HL-60 (cell line): ENCODE results near the gene HCLS1.

Source experiments
- DNase-seq, 2 experiments: peaks; one replicate each; pipeline ENCODE4 v3.0.0-alpha.2; 2010 to 2020; ENCODE audit warnings: low read depth in 1 of 2, low spot score in 1 of 2
- H3K27ac ChIP-seq: fragments of 250-450 bp; sonication (Bioruptor Pico); replicated peaks from 2 replicates; pipeline ENCODE4 v1.5.1; 2020; ENCODE audit warnings: mild to moderate bottlenecking, moderate library complexity
- H3K27me3 ChIP-seq: fragments of 250-450 bp; sonication (Bioruptor Pico); 2 replicates; pipeline ENCODE4 v1.5.1; 2021; ENCODE audit warnings: mild to moderate bottlenecking, moderate library complexity; ENCODE audit not compliant: insufficient read depth, poor library complexity, severe bottlenecking
- H3K4me3 ChIP-seq: replicated peaks from 2 replicates; pipeline ENCODE4 v1.5.1; 2011; ENCODE audit warnings: mild to moderate bottlenecking, control low read depth, low read length; ENCODE audit not compliant: insufficient read depth
- GABPA ChIP-seq: IDR thresholded peaks from 2 replicates; pipeline ENCODE4 v1.6.1; 2012; ENCODE audit warnings: low read depth
- POLR2AphosphoS5 ChIP-seq: IDR thresholded peaks from 2 replicates; pipeline ENCODE4 v1.6.1; 2012; ENCODE audit warnings: low read depth
- SPI1 ChIP-seq: IDR thresholded peaks from 2 replicates; pipeline ENCODE4 v1.6.1; 2012; ENCODE audit warnings: low read depth, mild to moderate bottlenecking, borderline replicate concordance
- TF ChIP-seq, protein P1 (sequence below): IDR thresholded peaks from 2 replicates; pipeline ENCODE4 v1.6.1; 2012; ENCODE audit warnings: low read depth; ENCODE audit not compliant: insufficient replicate concordance
- TF ChIP-seq, protein P2 (sequence below): IDR thresholded peaks from one replicate; pipeline ENCODE4 v1.5.1; 2011; ENCODE audit warnings: low read length, control low read depth, inconsistent platforms; ENCODE audit not compliant: insufficient read depth

HCLS1 gene

DNA sequence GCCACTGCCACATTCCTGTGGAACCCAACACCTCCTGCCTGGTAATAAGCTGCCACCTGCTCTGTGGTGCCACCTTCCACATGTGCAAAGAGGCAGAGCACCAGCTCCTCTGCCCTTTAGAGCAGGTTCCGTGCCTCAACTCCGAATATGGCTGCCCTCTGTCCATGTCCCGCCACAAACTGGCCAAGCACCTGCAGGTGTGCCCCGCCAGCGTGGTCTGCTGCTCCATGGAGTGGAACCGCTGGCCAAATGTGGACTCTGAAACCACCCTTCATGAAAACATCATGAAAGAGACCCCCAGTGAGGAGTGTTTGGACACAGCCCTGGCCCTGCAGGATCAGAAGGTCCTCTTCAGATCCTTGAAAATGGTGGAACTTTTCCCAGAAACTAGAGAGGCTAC is 39.2 kb downstream of the HCLS1 start:
- H3K27ac ChIP-seq: no peak overlapping the region
- no peak for DNase-seq
- no peak overlapping the region for H3K4me3 ChIP-seq
- no peaks in the 10 kb centered on the region for H3K27me3 ChIP-seq
- TF ChIP-seq GABPA: no peak
- TF ChIP-seq, protein P1, sequence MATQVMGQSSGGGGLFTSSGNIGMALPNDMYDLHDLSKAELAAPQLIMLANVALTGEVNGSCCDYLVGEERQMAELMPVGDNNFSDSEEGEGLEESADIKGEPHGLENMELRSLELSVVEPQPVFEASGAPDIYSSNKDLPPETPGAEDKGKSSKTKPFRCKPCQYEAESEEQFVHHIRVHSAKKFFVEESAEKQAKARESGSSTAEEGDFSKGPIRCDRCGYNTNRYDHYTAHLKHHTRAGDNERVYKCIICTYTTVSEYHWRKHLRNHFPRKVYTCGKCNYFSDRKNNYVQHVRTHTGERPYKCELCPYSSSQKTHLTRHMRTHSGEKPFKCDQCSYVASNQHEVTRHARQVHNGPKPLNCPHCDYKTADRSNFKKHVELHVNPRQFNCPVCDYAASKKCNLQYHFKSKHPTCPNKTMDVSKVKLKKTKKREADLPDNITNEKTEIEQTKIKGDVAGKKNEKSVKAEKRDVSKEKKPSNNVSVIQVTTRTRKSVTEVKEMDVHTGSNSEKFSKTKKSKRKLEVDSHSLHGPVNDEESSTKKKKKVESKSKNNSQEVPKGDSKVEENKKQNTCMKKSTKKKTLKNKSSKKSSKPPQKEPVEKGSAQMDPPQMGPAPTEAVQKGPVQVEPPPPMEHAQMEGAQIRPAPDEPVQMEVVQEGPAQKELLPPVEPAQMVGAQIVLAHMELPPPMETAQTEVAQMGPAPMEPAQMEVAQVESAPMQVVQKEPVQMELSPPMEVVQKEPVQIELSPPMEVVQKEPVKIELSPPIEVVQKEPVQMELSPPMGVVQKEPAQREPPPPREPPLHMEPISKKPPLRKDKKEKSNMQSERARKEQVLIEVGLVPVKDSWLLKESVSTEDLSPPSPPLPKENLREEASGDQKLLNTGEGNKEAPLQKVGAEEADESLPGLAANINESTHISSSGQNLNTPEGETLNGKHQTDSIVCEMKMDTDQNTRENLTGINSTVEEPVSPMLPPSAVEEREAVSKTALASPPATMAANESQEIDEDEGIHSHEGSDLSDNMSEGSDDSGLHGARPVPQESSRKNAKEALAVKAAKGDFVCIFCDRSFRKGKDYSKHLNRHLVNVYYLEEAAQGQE: no peak
- no peak for TF ChIP-seq POLR2AphosphoS5
- TF ChIP-seq, protein P2, sequence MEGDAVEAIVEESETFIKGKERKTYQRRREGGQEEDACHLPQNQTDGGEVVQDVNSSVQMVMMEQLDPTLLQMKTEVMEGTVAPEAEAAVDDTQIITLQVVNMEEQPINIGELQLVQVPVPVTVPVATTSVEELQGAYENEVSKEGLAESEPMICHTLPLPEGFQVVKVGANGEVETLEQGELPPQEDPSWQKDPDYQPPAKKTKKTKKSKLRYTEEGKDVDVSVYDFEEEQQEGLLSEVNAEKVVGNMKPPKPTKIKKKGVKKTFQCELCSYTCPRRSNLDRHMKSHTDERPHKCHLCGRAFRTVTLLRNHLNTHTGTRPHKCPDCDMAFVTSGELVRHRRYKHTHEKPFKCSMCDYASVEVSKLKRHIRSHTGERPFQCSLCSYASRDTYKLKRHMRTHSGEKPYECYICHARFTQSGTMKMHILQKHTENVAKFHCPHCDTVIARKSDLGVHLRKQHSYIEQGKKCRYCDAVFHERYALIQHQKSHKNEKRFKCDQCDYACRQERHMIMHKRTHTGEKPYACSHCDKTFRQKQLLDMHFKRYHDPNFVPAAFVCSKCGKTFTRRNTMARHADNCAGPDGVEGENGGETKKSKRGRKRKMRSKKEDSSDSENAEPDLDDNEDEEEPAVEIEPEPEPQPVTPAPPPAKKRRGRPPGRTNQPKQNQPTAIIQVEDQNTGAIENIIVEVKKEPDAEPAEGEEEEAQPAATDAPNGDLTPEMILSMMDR: no peak
- no peak for TF ChIP-seq SPI1

DNA sequence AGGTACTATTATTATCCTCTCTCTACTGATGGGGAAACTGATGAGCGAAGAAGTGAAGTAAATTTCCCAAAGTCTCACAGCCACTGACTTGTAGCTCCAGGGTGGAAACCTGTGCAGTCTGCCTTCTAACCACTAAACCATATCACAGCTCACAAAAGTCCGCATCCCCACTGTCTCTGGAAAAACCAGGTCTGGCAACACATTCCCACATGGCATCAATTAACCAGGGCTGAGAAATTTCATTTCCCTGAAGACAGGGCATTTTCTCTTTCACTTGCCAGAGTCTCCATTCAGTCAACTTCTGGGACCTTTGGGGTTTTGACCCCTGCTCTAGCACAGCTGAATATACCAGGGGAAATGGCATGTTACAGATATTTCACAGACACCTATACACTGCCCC is 41.0 kb downstream of the HCLS1 start:
- no peak for DNase-seq
- Histone ChIP-seq H3K4me3 (no peak overlapping the region), H3K27ac (no peak overlapping the region), H3K27me3 (no peaks in the 10 kb centered on the region)
- TF ChIP-seq SPI1 (no peak), GABPA (no peak), POLR2AphosphoS5 (no peak)
- TF ChIP-seq, protein P2: no peak
- TF ChIP-seq, protein P1: no peak

DNA sequence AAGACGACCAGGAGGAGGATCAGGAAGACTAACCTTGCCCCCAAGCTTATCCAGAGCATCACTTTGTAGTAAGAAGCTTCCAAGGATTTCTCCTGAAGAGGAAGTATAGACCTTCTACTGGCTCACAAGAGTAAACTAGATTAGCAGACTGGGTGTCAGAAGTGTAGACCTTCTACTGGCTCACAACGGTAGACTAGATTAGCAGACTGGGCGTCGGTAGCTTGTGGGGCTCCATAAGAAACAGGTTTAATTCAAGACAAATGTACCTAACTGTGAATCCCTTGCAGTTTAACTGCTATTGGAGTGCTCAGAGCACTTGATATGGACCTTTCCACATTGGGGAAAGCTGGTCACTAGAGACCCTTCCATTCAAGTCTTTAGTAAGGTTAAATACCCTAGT is 54.6 kb downstream of the HCLS1 start:
- H3K27ac ChIP-seq: no peak overlapping the region
- H3K4me3 ChIP-seq: no peak overlapping the region
- no peaks in the 10 kb centered on the region for H3K27me3 ChIP-seq
- no peak for DNase-seq
- TF ChIP-seq, protein P1: no peak
- TF ChIP-seq GABPA (no peak), POLR2AphosphoS5 (no peak)

DNA sequence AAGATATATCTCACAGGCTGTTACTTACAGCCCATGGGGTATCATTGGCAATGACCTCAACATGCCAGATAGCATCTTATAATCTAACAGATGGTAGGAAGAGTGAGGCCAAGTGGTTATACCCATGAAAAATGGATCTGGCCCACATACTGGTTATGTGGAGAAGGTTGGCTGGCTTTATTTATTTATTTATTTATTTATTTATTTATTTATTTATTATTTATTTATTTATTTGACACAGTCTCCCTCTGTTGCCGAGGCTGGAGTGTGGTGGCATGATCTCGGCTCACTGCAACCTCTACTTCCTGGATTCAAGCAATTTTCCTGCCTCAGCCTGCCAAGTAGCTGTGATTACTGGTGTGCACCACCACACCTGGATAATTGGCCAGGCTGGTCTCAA is 55.9 kb downstream of the HCLS1 start:
- no peak overlapping the region for H3K27ac ChIP-seq
- DNase-seq: no peak
- no peak for TF ChIP-seq POLR2AphosphoS5
- TF ChIP-seq, protein P2: no peak
- no peak for TF ChIP-seq GABPA
- TF ChIP-seq, protein P1: no peak
- TF ChIP-seq SPI1: no peak
- H3K27me3 ChIP-seq: no peaks in the 10 kb centered on the region
- no peak overlapping the region for H3K4me3 ChIP-seq
